ENCODE measurements around the gene SIM2.

DNA sequence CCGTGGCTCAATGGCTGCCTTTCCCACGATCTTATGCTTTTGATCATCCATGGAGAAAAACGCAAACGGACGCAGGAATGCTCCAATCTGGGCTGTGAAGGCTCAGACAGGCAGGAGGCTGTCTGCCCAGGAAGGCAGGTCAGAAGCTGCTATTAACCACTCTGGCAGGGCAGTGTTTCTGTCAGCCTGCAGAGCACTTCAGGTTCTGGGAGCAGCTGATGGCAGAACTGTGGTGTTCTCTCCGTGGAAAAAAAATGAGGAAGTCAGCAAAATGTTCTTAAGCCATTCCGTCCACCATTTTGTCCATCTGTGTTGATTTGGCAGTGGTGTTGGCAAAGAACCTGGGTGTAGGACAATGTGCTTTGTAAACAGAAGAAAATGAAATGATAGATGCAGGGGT is 91.7 kb downstream of the SIM2 start:
- no peak for TF ChIP-seq FOXM1 (IDR thresholded peaks at IDR 0.05; ENCODE audit: borderline replicate concordance)
- TF ChIP-seq FOXK2 (IDR thresholded peaks at IDR 0.05): no peak
- TF ChIP-seq, protein P1, sequence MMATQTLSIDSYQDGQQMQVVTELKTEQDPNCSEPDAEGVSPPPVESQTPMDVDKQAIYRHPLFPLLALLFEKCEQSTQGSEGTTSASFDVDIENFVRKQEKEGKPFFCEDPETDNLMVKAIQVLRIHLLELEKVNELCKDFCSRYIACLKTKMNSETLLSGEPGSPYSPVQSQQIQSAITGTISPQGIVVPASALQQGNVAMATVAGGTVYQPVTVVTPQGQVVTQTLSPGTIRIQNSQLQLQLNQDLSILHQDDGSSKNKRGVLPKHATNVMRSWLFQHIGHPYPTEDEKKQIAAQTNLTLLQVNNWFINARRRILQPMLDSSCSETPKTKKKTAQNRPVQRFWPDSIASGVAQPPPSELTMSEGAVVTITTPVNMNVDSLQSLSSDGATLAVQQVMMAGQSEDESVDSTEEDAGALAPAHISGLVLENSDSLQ (IDR thresholded peaks at IDR 0.05): no peak
- TF ChIP-seq ELF4 (IDR thresholded peaks at IDR 0.05): no peak
- no peak for TF ChIP-seq LEF1 (IDR thresholded peaks at IDR 0.05; ENCODE audit: borderline replicate concordance)
- TF ChIP-seq ZNF384 (IDR thresholded peaks at IDR 0.05): no peak
- TF ChIP-seq NFRKB (IDR thresholded peaks at IDR 0.05): no peak
- no peak for TF ChIP-seq BHLHE40 (IDR thresholded peaks at IDR 0.05; ENCODE audit: borderline replicate concordance)
- TF ChIP-seq FOXA1 (IDR thresholded peaks at IDR 0.05): no peak
- TF ChIP-seq SP1 (IDR thresholded peaks at IDR 0.05): no peak
- no peak for TF ChIP-seq ARNT (IDR thresholded peaks at IDR 0.05)

Data from HEK293T (cell line).